Measurements from ENCODE around the gene ACKR4.

Gene ACKR4

GRCh38 chr3:132587401-132587800 is 9.7 kb upstream of the ACKR4 start:
- no peak for TF ChIP-seq CTCF (IDR thresholded peaks at IDR 0.05; ENCODE audit: low read depth, low read length)

GRCh38 chr3:132592216-132592615 is 4.9 kb upstream of the ACKR4 start:
- H3K27ac ChIP-seq: no peak overlapping the region
- H3K36me3 ChIP-seq: no peaks in the 10 kb centered on the region
- H3K9me3 ChIP-seq (ENCODE audit: severe bottlenecking): no peaks in the 10 kb centered on the region
- DNase-seq: no peak
- TF ChIP-seq CTCF (IDR thresholded peaks at IDR 0.05; ENCODE audit: low read depth, low read length): no peak
- no peak overlapping the region for H3K4me3 ChIP-seq (ENCODE audit: low read depth, low read length)
- H3K27me3 ChIP-seq (ENCODE audit: insufficient read depth, low read depth, severe bottlenecking): no peaks in the 10 kb centered on the region

More at GRCh38 chr3:132587401-132587800, 9.7 kb upstream of the ACKR4 start:
- Histone ChIP-seq H3K36me3 (no peaks in the 10 kb centered on the region), H3K4me3 (ENCODE audit: low read depth, low read length) (no peak overlapping the region), H3K27me3 (ENCODE audit: insufficient read depth, low read depth, severe bottlenecking) (no peaks in the 10 kb centered on the region), H3K27ac (no peak overlapping the region), H3K9me3 (ENCODE audit: severe bottlenecking) (no peaks in the 10 kb centered on the region)
- DNase-seq: no peak

- H3K27ac ChIP-seq: no peak overlapping the region
- no peaks in the 10 kb centered on the region for H3K9me3 ChIP-seq (ENCODE audit: severe bottlenecking)
- H3K36me3 ChIP-seq: no peaks in the 10 kb centered on the region
- no peak for DNase-seq
- H3K4me3 ChIP-seq (ENCODE audit: low read depth, low read length): no peak overlapping the region
- TF ChIP-seq CTCF (IDR thresholded peaks at IDR 0.05; ENCODE audit: low read depth, low read length): no peak
- H3K27me3 ChIP-seq (ENCODE audit: insufficient read depth, low read depth, severe bottlenecking): no peaks in the 10 kb centered on the region
Observed at GRCh38 chr3:132593241-132593946, 3.7 kb upstream of the ACKR4 start.

GRCh38 chr3:132593947-132594323 is 3.1 kb upstream of the ACKR4 start:
- H3K36me3 ChIP-seq: no peaks in the 10 kb centered on the region
- H3K27ac ChIP-seq: no peak overlapping the region
- no peak for DNase-seq
- H3K4me3 ChIP-seq (ENCODE audit: low read depth, low read length): no peak overlapping the region
- H3K27me3 ChIP-seq (ENCODE audit: insufficient read depth, low read depth, severe bottlenecking): no peaks in the 10 kb centered on the region
- no peak for TF ChIP-seq CTCF (IDR thresholded peaks at IDR 0.05; ENCODE audit: low read depth, low read length)
- H3K9me3 ChIP-seq (ENCODE audit: severe bottlenecking): no peaks in the 10 kb centered on the region

- Histone ChIP-seq H3K4me3 (ENCODE audit: low read depth, low read length) (no peak overlapping the region), H3K27me3 (ENCODE audit: insufficient read depth, low read depth, severe bottlenecking) (no peaks in the 10 kb centered on the region), H3K9me3 (ENCODE audit: severe bottlenecking) (no peaks in the 10 kb centered on the region), H3K27ac (no peak overlapping the region), H3K36me3 (no peaks in the 10 kb centered on the region)
- no peak for TF ChIP-seq CTCF (IDR thresholded peaks at IDR 0.05; ENCODE audit: low read depth, low read length)
- DNase-seq: no peak
Observed at GRCh38 chr3:132594498-132594897, 2.6 kb upstream of the ACKR4 start.

- Histone ChIP-seq H3K27ac (no peak overlapping the region), H3K36me3 (no peaks in the 10 kb centered on the region), H3K4me3 (ENCODE audit: low read depth, low read length) (no peak overlapping the region), H3K9me3 (ENCODE audit: severe bottlenecking) (no peaks in the 10 kb centered on the region), H3K27me3 (ENCODE audit: insufficient read depth, low read depth, severe bottlenecking) (no peaks in the 10 kb centered on the region)
- DNase-seq: no peak
- no peak for TF ChIP-seq CTCF (IDR thresholded peaks at IDR 0.05; ENCODE audit: low read depth, low read length)
Observed at GRCh38 chr3:132595014-132595413, 2.1 kb upstream of the ACKR4 start.
